ENCODE data around the gene CITED1.

- TF ChIP-seq CTCF (IDR thresholded peaks at IDR 0.05) (no peak), POLR2A (IDR thresholded peaks at IDR 0.05) (no peak)
Observed at GRCh38 chrX:72265263-72265662, 40.5 kb downstream of the CITED1 start.
